GM23338 (cell line): ENCODE measurements around the gene WT1. TPM values are rescaled to one million over a fixed set of nuclear protein-coding genes. Genes with fewer than 3 reads are reported as not detected.

Experiments used
- EZH2phosphoT487 ChIP-seq: fragments of 200-600 bp; sonication (generic); IDR thresholded peaks from one replicate; pipeline ENCODE4 v1.8.1; 2018; ENCODE audit warnings: antibody characterized with exemption; ENCODE audit not compliant: unreplicated experiment
- POLR2AphosphoS5 ChIP-seq: IDR thresholded peaks from 2 replicates; pipeline ENCODE4 v1.6.1; 2016; ENCODE audit warnings: antibody characterized with exemption, low read depth
- ZNF331 ChIP-seq: fragments of 250-450 bp; sonication (Bioruptor Pico); IDR thresholded peaks from 2 replicates; pipeline ENCODE4 v1.5.0; 2020; ENCODE audit warnings: low read depth, mild to moderate bottlenecking, moderate library complexity
- polyA plus RNA-seq: library from polyadenylated mRNA; unstranded; fragments of >200 nt; fragmentation: Nextera tagmentation; extraction: Ambion mirVana; gene quantifications from 2 replicates; pipeline ENCODE4 v1.2.1, GENCODE V29; 2016
- small RNA-seq: library from RNA; depleted of rRNA; stranded (forward); fragments of <200 nt; gene quantifications from one replicate; pipeline ENCODE3, GENCODE V24; 2014; ENCODE audit warnings: low replicate concordance
- total RNA-seq: library from RNA; depleted of rRNA; stranded (reverse); fragments of >200 nt; shearing (Covaris generic); gene quantifications from 2 replicates; pipeline ENCODE4 v1.2.3, GENCODE V29; 2014; rRNA removed
- TF ChIP-seq, protein P1 (sequence below): fragments of 250-450 bp; sonication (Bioruptor Pico); IDR thresholded peaks from 2 replicates; pipeline ENCODE4 v1.5.0; 2020; ENCODE audit warnings: mild to moderate bottlenecking, moderate library complexity
- TF ChIP-seq, protein P2 (sequence below): IDR thresholded peaks from one replicate; pipeline ENCODE4 v1.6.1; 2018; ENCODE audit warnings: antibody characterized with exemption; ENCODE audit not compliant: unreplicated experiment

The WT1 gene
- total and polyA plus RNA-seq, 2 experiments from 2014 or later, result 0.21 TPM; not detected in 1

DNA sequence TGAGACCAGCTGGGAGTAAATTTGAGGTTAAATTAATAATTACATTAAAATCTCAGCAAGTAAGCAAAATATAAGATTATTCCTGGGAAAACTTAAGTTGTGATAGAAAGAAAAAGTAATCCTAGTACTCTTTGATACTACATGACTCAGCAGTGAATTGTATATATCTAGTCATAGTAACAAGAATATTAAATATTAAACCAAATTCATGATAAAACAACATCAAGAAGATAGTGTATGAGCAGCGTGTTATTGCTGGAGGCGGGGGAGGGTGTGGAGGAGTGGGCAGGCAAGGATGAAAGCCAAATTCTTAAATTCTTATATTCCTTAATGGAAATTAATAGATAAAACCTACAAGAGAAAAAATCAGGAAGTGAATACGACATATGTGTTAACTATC, 95.2 kb downstream of the WT1 start (continued):
- TF ChIP-seq, protein P1, sequence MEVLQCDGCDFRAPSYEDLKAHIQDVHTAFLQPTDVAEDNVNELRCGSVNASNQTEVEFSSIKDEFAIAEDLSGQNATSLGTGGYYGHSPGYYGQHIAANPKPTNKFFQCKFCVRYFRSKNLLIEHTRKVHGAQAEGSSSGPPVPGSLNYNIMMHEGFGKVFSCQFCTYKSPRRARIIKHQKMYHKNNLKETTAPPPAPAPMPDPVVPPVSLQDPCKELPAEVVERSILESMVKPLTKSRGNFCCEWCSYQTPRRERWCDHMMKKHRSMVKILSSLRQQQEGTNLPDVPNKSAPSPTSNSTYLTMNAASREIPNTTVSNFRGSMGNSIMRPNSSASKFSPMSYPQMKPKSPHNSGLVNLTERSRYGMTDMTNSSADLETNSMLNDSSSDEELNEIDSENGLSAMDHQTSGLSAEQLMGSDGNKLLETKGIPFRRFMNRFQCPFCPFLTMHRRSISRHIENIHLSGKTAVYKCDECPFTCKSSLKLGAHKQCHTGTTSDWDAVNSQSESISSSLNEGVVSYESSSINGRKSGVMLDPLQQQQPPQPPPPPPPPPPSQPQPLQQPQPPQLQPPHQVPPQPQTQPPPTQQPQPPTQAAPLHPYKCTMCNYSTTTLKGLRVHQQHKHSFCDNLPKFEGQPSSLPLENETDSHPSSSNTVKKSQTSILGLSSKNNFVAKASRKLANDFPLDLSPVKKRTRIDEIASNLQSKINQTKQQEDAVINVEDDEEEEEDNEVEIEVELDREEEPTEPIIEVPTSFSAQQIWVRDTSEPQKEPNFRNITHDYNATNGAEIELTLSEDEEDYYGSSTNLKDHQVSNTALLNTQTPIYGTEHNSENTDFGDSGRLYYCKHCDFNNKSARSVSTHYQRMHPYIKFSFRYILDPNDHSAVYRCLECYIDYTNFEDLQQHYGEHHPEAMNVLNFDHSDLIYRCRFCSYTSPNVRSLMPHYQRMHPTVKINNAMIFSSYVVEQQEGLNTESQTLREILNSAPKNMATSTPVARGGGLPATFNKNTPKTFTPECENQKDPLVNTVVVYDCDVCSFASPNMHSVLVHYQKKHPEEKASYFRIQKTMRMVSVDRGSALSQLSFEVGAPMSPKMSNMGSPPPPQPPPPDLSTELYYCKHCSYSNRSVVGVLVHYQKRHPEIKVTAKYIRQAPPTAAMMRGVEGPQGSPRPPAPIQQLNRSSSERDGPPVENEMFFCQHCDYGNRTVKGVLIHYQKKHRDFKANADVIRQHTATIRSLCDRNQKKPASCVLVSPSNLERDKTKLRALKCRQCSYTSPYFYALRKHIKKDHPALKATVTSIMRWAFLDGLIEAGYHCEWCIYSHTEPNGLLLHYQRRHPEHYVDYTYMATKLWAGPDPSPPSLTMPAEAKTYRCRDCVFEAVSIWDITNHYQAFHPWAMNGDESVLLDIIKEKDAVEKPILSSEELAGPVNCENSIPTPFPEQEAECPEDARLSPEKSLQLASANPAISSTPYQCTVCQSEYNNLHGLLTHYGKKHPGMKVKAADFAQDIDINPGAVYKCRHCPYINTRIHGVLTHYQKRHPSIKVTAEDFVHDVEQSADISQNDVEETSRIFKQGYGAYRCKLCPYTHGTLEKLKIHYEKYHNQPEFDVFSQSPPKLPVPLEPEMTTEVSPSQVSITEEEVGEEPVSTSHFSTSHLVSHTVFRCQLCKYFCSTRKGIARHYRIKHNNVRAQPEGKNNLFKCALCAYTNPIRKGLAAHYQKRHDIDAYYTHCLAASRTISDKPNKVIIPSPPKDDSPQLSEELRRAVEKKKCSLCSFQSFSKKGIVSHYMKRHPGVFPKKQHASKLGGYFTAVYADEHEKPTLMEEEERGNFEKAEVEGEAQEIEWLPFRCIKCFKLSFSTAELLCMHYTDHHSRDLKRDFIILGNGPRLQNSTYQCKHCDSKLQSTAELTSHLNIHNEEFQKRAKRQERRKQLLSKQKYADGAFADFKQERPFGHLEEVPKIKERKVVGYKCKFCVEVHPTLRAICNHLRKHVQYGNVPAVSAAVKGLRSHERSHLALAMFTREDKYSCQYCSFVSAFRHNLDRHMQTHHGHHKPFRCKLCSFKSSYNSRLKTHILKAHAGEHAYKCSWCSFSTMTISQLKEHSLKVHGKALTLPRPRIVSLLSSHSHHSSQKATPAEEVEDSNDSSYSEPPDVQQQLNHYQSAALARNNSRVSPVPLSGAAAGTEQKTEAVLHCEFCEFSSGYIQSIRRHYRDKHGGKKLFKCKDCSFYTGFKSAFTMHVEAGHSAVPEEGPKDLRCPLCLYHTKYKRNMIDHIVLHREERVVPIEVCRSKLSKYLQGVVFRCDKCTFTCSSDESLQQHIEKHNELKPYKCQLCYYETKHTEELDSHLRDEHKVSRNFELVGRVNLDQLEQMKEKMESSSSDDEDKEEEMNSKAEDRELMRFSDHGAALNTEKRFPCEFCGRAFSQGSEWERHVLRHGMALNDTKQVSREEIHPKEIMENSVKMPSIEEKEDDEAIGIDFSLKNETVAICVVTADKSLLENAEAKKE (CRISPR knock-in tag), result no peak
- TF ChIP-seq EZH2phosphoT487 (no peak), ZNF331 (no peak), POLR2AphosphoS5 (no peak)
- TF ChIP-seq, protein P2, sequence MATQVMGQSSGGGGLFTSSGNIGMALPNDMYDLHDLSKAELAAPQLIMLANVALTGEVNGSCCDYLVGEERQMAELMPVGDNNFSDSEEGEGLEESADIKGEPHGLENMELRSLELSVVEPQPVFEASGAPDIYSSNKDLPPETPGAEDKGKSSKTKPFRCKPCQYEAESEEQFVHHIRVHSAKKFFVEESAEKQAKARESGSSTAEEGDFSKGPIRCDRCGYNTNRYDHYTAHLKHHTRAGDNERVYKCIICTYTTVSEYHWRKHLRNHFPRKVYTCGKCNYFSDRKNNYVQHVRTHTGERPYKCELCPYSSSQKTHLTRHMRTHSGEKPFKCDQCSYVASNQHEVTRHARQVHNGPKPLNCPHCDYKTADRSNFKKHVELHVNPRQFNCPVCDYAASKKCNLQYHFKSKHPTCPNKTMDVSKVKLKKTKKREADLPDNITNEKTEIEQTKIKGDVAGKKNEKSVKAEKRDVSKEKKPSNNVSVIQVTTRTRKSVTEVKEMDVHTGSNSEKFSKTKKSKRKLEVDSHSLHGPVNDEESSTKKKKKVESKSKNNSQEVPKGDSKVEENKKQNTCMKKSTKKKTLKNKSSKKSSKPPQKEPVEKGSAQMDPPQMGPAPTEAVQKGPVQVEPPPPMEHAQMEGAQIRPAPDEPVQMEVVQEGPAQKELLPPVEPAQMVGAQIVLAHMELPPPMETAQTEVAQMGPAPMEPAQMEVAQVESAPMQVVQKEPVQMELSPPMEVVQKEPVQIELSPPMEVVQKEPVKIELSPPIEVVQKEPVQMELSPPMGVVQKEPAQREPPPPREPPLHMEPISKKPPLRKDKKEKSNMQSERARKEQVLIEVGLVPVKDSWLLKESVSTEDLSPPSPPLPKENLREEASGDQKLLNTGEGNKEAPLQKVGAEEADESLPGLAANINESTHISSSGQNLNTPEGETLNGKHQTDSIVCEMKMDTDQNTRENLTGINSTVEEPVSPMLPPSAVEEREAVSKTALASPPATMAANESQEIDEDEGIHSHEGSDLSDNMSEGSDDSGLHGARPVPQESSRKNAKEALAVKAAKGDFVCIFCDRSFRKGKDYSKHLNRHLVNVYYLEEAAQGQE, result no peak

Small RNAs within 50 kb of the gene (small RNA-seq; reads per million reads assigned to genes)
- gene RF02204 (not detected), gene RF02205 (not detected)

Other genes with a start within 250 kb of the WT1 start
- gene EIF3M, start 148.3 kb upstream of the WT1 start, total RNA-seq, result 635 and 714 TPM in 2 replicates
- gene EIF3M, start 148.3 kb upstream of the WT1 start, polyA plus RNA-seq, result 601 and 667 TPM in 2 replicates